Spleen (tissue), 11 donors: Measurements from ENCODE around the gene CGB5. TPM values are rescaled to one million over a fixed set of nuclear protein-coding genes. Genes with fewer than 3 reads are reported as not detected.
"Not testable (repeated sequence)": the region's sequence is repeated elsewhere in the genome, so short reads cannot be mapped to it uniquely, and the experiment has no call there.

Experiments used
- DNase-seq: peaks from one replicate; pipeline ENCODE4 v3.0.0-alpha.2; 2020
- H3K27ac ChIP-seq, 8 donors: fragments of 200-600 bp; sonication (generic) in 7 of 8; 1 replicate in 4 of 8; 2 replicates in 4 of 8; pipeline versions ENCODE4 v1.5.0 to v1.8.0; 2016 to 2021; ENCODE audit warnings: inconsistent platforms in 4 of 8, mild to moderate bottlenecking in 4 of 8, moderate library complexity in 1 of 8
- H3K27me3 ChIP-seq, 7 donors: fragments of 200-600 bp; sonication (generic) in 6 of 7; replicated peaks in 1 of 7; 1 replicate in 4 of 7; 2 replicates in 3 of 7; pipeline versions ENCODE4 v1.5.0 to v1.8.0; 2016 to 2021; ENCODE audit warnings: inconsistent platforms in 3 of 7, mild to moderate bottlenecking in 1 of 7
- H3K36me3 ChIP-seq, 6 donors: fragments of 200-600 bp; sonication (generic) in 5 of 6; 1 replicate in 4 of 6; 2 replicates in 2 of 6; pipeline versions ENCODE4 v1.5.0 to v1.8.0; 2016 to 2021; ENCODE audit warnings: inconsistent platforms in 2 of 6
- H3K4me1 ChIP-seq, 6 donors: fragments of 200-600 bp; sonication (generic) in 5 of 6; 1 replicate in 3 of 6; 2 replicates in 3 of 6; pipeline versions ENCODE4 v1.5.0 to v1.8.0; 2016 to 2021; ENCODE audit warnings: inconsistent platforms in 3 of 6
- H3K4me3 ChIP-seq, 8 donors: fragments of 200-600 bp; sonication (generic) in 7 of 8; 1 replicate in 4 of 8; 2 replicates in 4 of 8; pipeline versions ENCODE4 v1.5.0 to v1.8.0; 2016 to 2021; ENCODE audit warnings: inconsistent platforms in 4 of 8, mild to moderate bottlenecking in 4 of 8, moderate library complexity in 2 of 8
- H3K9me3 ChIP-seq, 8 donors: fragments of 200-600 bp; sonication (generic) in 7 of 8; 1 replicate in 4 of 8; 2 replicates in 4 of 8; pipeline versions ENCODE4 v1.5.0 to v1.8.0; 2016 to 2021; ENCODE audit warnings: inconsistent platforms in 4 of 8
- POLR2A ChIP-seq, 3 donors: fragments of 450-650 bp; IDR thresholded peaks; one replicate each; pipeline ENCODE4 v1.5.1; 2017; ENCODE audit warnings: antibody characterized with exemption in 3 of 3, mild to moderate bottlenecking in 1 of 3
- POLR2AphosphoS5 ChIP-seq, 3 donors: sonication (generic); formaldehyde crosslinking; IDR thresholded peaks; one replicate each; pipeline ENCODE4 v1.5.1; 2017; ENCODE audit warnings: antibody characterized with exemption in 3 of 3
- WGBS, 5 donors: extraction: QIAGEN DNeasy Blood & Tissue Kit in 3 of 5; methylation state at CpG; one replicate each; pipeline versions ENCODE4 v1.1.5 to v1.1.7; 2013 to 2018; 5-methylcytosine and 5-hydroxymethylcytosine counted together
- intact Hi-C: fragments of 100-400 bp; cut with DNase I; formaldehyde crosslinking; loops from one replicate; pipeline ENCODE4 v1.15.0; 2023; ENCODE audit warnings: low total_unique reads
- polyA plus RNA-seq, 3 donors: library from polyadenylated mRNA; stranded (reverse); fragments of 200-250 nt; gene quantifications; one replicate each; pipeline ENCODE4 v1.2.1, GENCODE V29; 2013
- total RNA-seq, 7 donors: library from RNA; depleted of rRNA in 3 of 7; stranded (reverse); fragments of >200 nt in 3 of 7; fragmentation: NEBNext Ultra II Directional in 4 of 7; extraction: Animal tissue kit (Norgen Biotek cat#: 25700) in 4 of 7; gene quantifications; one replicate each; pipeline versions ENCODE4 v1.1.0 to v1.2.1, GENCODE V29; 2016 to 2021
- TF ChIP-seq, protein P1 (sequence below), 11 experiments: fragments of 200-600 bp in 7 of 11; fragments of 450-650 bp in 4 of 11; sonication (generic) in 4 of 11; IDR thresholded peaks in 8 of 11; conservative IDR thresholded peaks in 3 of 11; 1 replicate in 7 of 11; 2 replicates in 4 of 11; pipeline versions ENCODE4 v1.4.0 to v1.8.0; 2016 to 2021; ENCODE audit warnings: antibody characterized with exemption in 11 of 11, inconsistent platforms in 4 of 11, mild to moderate bottlenecking in 1 of 11
- donor health status: healthy with polysubstance abuse.
- donor health status: DM: no; HTN: no; CAD: no; lungs with moderate emphysema.
- donor health status: DM: no; HTN: no; CAD: no.
- donor health status: Bipolar disorder and iron deficiency.
- donor health status: healthy.
- donor health status: DM: no; HTN: no; CAD: no.
- donor health status: DM: yes; HTN: yes; CAD: no.

Gene CGB5
- total and polyA plus RNA-seq, 10 donors, result not detected

DNA sequence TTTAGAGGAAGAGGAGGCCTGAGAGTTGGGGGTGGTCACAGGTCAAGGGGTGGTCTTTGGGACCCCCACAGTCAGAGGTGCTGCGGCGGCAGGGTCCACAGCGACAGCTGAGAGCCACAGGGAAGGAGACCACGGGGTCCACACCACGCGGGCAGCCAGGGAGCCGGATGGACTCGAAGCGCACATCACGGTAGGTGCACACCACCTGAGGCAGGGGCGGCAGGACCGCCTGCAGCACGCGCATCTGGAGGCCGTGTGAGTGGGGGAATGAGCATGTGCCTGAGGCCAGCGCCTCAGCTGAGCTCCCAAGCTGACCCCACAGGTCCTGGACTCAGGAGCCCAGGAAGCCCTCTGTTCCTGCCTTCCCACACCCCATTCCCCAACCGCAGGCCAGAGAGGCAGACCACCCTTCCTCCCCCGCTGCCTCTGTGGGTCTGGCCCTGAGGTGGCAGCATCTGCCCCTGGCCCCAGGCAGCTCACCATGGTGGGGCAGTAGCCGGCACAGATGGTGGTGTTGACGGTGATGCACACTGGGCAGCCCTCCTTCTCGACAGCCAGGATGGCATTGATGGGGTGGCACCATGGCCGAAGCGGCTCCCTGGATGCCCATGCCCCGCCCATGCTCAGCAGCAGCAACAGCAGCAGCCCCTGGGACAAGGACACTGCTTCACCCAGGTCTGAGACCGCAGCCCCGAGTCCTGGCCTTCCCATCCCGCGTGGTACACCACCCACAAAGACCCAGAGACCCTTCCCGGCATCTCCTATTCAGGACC is 27.4 kb upstream of the CGB5 start:
- 87 to 98% (median 92%) methylated on average over 21 to 29 of the region's 29 CpGs for WGBS, 5 donors
- intact Hi-C loops, result no loop called here
- TF ChIP-seq POLR2A (IDR thresholded peaks at IDR 0.05) (no peak), POLR2AphosphoS5 (IDR thresholded peaks at IDR 0.05) (peak in 1 of 3 donors; percentile 38)
- Histone ChIP-seq H3K27me3 (peaks cover 0 to 34% (median 7%) of the 10 kb centered on the region in 7 donors), H3K27ac (no peak overlapping the region), H3K4me1 (peaks cover 4 to 32% (median 25%) of the 10 kb centered on the region in 6 donors), H3K9me3 (no peaks in the 10 kb centered on the region), H3K4me3 (no peak overlapping the region), H3K36me3 (peaks cover 0 to 52% (median 31%) of the 10 kb centered on the region in 6 donors)
- DNase-seq, result no peak

DNA sequence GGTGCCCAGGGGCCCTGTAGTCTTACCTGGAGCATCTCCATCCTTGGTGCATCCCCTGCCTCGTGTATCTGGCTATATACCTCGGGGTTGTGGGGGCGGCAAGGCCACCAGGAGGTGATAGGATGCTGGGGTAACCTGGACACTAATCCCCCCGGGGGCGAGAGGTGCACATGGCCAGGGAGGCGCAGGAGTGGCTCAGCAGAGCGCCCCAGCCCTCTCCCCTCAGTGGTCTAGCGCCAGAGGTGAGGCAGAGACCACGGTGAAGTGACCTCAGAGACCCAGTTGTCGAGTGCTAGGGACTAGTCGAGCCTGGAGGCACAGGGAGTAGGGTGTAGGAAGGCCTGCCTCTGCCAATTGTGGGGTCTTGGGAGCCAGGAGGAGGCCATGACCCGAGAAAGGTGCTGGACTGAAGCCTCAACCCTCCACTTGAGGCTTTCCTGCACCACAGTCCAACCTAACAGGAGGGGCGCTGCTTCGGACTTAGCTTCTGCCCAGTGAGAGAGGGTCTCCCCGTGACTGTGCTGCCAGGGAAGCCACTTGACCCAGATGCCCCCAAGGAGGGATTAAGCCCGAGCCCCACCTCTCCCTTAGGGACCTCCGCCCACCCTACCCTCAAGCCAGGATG is 26.5 kb upstream of the CGB5 start, which contains the start of gene LHB:
LHB (minus strand) TSS at position 51 of the 625 bp plus-strand sequence; CDS start at position 41, 10 bp downstream.
- no peak for DNase-seq
- H3K9me3 ChIP-seq, result no peaks in the 10 kb centered on the region
- H3K4me1 ChIP-seq, result peaks cover 4 to 32% (median 25%) of the 10 kb centered on the region in 6 donors
- WGBS, 5 donors, result 63 to 76% (median 71%) methylated on average over 13 to 17 of the region's 17 CpGs
- peaks cover 0 to 43% (median 22%) of the 10 kb centered on the region in 6 donors for H3K36me3 ChIP-seq
- H3K27ac ChIP-seq, result peak within 1 kb of the TSS in 7 of 8 donors; percentile 9 to 59 (median 44)
- TF ChIP-seq, protein P1, sequence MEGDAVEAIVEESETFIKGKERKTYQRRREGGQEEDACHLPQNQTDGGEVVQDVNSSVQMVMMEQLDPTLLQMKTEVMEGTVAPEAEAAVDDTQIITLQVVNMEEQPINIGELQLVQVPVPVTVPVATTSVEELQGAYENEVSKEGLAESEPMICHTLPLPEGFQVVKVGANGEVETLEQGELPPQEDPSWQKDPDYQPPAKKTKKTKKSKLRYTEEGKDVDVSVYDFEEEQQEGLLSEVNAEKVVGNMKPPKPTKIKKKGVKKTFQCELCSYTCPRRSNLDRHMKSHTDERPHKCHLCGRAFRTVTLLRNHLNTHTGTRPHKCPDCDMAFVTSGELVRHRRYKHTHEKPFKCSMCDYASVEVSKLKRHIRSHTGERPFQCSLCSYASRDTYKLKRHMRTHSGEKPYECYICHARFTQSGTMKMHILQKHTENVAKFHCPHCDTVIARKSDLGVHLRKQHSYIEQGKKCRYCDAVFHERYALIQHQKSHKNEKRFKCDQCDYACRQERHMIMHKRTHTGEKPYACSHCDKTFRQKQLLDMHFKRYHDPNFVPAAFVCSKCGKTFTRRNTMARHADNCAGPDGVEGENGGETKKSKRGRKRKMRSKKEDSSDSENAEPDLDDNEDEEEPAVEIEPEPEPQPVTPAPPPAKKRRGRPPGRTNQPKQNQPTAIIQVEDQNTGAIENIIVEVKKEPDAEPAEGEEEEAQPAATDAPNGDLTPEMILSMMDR (IDR thresholded peaks at IDR 0.05 in 8 of 11, conservative IDR thresholded peaks at IDR 0.05 in 3 of 11), result no peak
- TF ChIP-seq POLR2AphosphoS5 (IDR thresholded peaks at IDR 0.05) (no peak), POLR2A (IDR thresholded peaks at IDR 0.05) (no peak)
- peaks cover 0 to 34% (median 7%) of the 10 kb centered on the region in 7 donors for H3K27me3 ChIP-seq
- peak within 1 kb of the TSS; percentile 43 to 77 (median 52) for H3K4me3 ChIP-seq
- intact Hi-C loops, result no loop called here

DNA sequence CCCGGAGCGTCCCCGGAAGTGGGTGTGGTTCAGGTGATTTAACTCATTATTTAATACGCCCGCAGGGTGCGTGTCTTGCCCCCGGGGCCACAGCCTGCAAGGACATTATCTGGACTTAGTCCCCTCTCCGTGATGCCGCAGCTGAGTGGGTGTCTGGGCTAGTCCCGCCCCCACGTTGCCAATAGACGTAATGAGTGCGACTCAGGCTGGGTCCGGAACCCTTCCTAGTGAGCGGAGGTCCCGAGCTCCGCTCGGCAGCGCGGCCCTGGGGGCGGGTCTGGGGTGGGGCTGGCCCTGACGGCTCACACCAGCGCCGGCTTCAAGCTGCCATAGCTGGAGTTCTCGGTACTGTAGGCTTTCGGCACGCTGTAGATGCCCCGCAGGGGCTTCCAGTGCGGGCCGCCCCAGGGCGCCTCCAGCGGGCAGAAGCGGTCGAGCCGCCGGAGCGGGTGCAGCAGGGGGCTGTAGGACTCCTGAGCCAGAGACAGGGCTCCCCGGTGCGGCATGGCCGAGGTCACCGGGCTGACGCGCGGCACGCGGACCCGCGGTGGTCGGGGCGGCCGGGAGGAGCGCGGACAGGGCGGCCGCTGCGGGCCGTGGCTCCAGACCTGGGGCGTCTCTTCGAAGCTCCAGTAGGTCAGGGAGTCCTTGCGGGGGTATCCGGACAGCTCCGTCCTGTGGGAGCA is 25.8 kb upstream of the CGB5 start:
- Histone ChIP-seq H3K27me3 (peaks cover 0 to 34% (median 7%) of the 10 kb centered on the region in 7 donors), H3K9me3 (no peaks in the 10 kb centered on the region), H3K36me3 (peaks cover 0 to 37% (median 20%) of the 10 kb centered on the region in 6 donors), H3K4me1 (peaks cover 4 to 32% (median 25%) of the 10 kb centered on the region in 6 donors), H3K27ac (peak overlapping the region in 7 of 8 donors; percentile 9 to 59 (median 44)), H3K4me3 (peak overlapping the region; percentile 43 to 77 (median 52))
- DNase-seq, result peak; percentile 90
- 0 to 2% (median 1%) methylated on average over 16 to 62 of the region's 62 CpGs for WGBS, 5 donors
- intact Hi-C loops, result no loop called here
- TF ChIP-seq POLR2A (IDR thresholded peaks at IDR 0.05) (no peak), POLR2AphosphoS5 (IDR thresholded peaks at IDR 0.05) (peak; percentile 33 to 72 (median 64))
- TF ChIP-seq, protein P1 (IDR thresholded peaks at IDR 0.05 in 8 of 11, conservative IDR thresholded peaks at IDR 0.05 in 3 of 11), result peak in 7 of 11 experiments; percentile 38 to 76 (median 63)

DNA sequence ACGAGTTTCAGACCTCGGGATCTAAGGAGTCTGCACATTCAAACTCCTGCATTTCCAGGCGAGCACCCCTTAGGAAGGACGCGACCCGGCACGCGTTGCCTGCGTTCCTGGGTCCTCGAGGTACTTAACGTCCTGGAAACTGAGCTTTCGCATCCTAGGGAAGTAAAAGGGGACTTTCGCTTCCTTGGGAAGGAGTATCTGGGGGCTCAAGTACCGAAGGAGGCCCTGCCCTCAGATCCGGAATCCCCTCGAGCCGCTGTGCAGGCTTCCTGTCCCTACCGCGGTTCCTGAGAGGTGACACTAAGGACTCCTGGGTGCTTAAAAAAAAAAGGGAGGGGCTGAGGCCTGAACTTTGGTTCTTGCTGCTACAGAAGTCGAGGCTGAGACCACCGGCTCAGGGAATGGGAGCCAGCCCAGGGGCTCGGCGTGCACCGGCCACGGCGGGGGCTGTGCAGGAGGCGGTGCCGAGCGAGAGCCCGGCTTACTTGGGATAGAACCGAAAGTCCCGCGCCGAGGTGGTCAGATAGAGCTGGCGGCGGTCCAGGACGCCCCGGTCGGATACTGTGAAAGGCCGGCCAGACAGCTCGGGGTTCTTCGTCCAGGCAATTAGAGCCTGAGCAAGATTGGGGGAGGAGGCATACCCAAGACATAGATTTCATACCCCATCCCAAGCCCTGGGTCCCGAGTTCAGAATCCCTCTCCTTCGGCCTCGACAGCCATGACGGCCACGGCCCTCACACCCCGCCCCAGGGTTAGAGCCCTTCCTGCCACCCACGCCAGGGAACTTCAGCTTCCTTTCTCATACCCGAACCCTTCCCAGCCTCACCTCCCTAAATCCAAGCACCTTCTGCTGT is 25.0 kb upstream of the CGB5 start:
- DNase-seq, result peak; percentile 76
- 2 to 6% (median 3%) methylated on average over 48 to 50 of the region's 50 CpGs for WGBS, 5 donors
- H3K9me3 ChIP-seq, intact Hi-C loops: not testable (repeated sequence)
- Histone ChIP-seq H3K27ac (peak overlapping the region in 3 of 8 donors; percentile 47 to 59 (median 56)), H3K4me3 (peak overlapping the region; percentile 43 to 77 (median 52)), H3K27me3 (peaks cover 0 to 34% (median 7%) of the 10 kb centered on the region in 7 donors), H3K36me3 (peaks cover 0 to 29% (median 20%) of the 10 kb centered on the region in 6 donors), H3K4me1 (peaks cover 4 to 32% (median 25%) of the 10 kb centered on the region in 6 donors)
